Activated CD8-positive, alpha-beta memory T cell treated with anti-CD3 and anti-CD28 coated beads for 36 hours (primary cell): ENCODE results near the gene GRK6. TPM values are rescaled to one million over a fixed set of nuclear protein-coding genes. Genes with fewer than 3 reads are reported as not detected.

Source experiments
- CTCF ChIA-PET: fragments of 350-600 bp; sonication (Branson Sonifier 250); formaldehyde crosslinking; loops from one replicate; lab custom pipeline; 2021; ENCODE audit warnings: antibody characterized with exemption; lab: Charles Lee
- POLR2A ChIA-PET: fragments of 350-600 bp; sonication (Branson Sonifier 250); formaldehyde crosslinking; loops from one replicate; lab custom pipeline; 2021; ENCODE audit warnings: antibody characterized with exemption; lab: Charles Lee
- total RNA-seq, 2 experiments: library from RNA; stranded (reverse); gene quantifications; one replicate each; pipeline ENCODE4 v1.2.3, GENCODE V29; 2021

The GRK6 gene
- 100 to 1,000 TPM; 179 to 180 TPM for total RNA-seq

- ChIA-PET CTCF (interaction anchor here (0.6 to 14.3 kb wide), 8 partner anchors 10 to 313 kb away, joined by 3 to 145 read pairs (median 8); partner anchors contain the start of genes F12 and PFN3), POLR2A (interaction anchor here (0.6 to 10.3 kb wide), 11 partner anchors 11 to 71 kb away, joined by 3 to 226 read pairs (median 5); partner anchors contain the start of genes PDLIM7 and PRR7)
Observed at GRCh38 chr5:177426566-177427210, at the start of gene GRK6. TSS of gene GRK6 (plus strand) at chr5:177426676. CDS start at chr5:177426846, 170 bp downstream.

DNA sequence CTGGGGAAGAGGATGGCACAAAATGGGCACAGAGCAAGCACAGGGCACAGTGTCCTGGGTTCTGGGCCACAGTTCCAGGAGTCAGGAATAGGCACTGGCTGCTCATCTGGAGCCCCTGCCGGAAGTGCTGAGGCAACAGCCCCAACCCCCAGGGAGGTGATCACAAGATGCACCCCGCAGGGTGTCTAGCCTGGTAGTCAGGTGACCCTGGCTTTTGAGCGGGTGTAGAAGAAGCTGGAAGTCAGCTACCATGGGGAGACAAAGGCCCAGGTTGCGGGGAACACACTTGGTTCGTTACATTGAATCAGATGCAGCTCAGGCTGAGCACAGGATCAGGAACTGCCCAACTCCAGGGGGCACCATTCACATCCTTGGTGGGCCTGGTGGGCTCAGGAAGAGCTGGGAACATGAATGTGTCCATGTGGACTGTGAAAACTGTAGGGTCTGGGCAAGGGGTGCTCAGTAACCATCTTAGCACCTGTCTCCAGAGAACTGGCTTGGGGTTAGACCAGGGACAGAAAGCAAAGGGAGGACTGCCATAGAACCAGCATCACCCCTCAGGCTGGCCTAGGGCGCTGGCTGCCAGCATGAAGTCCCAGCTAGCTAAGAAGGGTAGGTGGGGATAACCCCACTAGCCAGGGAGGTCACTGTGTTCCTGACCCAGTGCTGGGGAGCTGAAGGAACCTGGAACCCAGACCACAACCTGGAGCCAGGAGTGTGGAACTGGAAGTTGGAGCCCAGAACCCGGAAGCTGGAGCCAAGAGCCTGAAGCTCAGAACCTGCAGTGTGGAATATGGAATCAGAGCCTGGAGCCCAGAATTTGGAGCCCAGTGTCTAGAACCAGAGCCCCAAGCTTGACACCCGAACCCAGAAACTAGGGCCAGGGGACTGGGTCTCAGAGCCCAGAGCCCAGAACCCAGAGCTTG, 48.4 kb upstream of the GRK6 start:
- ChIA-PET CTCF (interaction anchor here (0.6 to 4.5 kb wide), 9 partner anchors 8 to 109 kb away, joined by 3 to 36 read pairs (median 5); partner anchors contain the start of gene RGS14), POLR2A (interaction anchor here (0.7 to 2.1 kb wide), 4 partner anchors 11 to 102 kb away, joined by 3 to 9 read pairs (median 3); partner anchors contain the start of gene GRK6)

DNA sequence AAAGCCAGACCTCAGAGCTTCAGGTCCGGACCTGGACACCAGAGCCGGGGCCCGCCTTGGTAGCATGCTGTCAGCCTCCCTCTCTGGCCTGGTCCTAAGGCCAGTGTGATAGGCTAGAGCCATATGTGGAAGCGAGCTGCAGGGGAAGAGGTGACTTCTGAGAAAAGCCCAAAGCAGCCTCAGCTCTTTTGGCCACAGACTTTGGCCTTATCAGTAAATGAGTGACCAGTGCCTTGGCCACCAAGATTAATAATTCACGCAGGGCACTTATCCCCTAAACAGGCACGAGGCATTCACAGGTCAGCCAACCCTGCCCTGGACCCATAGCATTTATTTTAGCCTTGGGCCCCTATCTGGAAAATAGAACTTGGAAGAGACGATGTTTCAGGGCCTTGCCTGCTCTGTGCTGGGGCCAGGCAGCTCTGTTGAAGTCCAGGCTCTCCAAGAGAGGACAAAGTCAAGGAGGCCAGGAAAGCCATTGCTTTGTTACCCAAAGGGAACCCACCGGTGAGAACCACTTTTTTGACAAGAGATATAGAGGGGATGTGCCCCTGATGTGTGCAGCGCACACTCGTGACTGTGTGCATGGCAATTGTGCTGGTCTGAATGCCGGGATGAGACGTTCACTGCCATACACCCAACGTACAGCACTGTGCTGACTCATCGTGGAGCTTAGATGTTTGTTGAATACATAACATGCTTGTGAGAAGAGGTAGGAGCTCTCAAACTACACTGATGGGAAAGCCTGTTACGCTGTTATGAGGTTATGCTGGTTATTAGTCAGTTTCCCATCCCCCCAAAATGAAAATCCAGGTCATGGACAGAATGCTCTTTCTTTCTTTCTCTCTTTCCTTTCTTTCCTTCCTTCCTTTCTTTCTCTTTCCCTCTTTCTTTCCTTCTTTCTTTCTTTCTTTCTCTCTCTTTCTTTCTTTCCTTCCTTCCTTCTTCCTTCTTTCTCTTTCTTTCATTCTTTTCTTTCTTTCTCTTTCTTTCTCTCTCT, 47.3 kb upstream of the GRK6 start:
- ChIA-PET CTCF (interaction anchor here (0.8 to 4.5 kb wide), 11 partner anchors 9 to 93 kb away, joined by 3 to 36 read pairs (median 4); partner anchors contain the start of gene RGS14), POLR2A (interaction anchor here (0.7 to 2.1 kb wide), 5 partner anchors 10 to 101 kb away, joined by 3 to 9 read pairs (median 3); partner anchors contain the start of gene GRK6)

DNA sequence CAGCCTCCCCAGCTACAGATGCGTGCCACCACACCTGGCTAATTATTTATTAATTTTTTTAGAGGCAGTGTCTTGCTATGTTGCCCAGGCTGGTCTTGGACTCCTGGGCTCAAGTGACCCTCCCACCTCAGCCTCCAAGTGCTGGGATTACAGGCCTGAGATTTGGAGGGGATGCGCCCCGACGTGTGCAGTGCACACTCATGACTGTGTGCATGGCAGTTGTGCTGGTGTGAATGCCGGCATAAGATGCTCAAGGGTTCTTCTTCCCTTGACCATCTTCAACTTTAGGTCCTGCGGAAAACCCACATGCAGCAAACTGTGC, 45.7 kb upstream of the GRK6 start:
- POLR2A ChIA-PET = no interaction called here

DNA sequence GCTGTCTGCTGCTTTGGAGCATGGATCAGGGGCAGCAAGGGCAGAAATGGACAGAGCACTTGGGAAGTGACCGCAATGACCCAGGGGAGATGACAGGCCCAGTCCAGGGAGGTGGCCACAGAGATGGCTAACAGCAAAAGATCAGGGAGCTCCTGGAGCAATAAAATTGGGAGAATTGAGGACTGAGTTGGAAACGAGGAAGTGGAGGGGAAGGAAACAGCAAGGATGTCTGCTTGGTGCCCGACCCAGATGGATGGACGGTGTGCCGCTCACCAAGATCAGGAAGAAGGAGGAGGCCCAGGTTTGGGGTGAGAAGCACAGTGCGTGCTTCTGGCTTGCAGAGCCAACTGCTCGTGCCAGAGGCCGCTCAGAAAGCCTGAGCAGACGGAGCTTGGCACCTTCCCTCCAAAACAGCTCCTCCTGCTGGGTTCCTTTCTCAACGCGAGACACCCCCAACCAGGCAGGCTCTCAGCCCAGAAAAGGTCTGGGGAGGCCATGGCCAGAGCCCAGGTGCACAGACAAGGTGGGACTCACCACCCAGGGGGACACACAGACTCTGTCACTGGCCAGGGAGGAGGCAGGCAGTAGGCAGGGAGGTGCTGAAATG, 44.0 kb upstream of the GRK6 start:
- ChIA-PET CTCF (interaction anchor here (1.0 to 13.7 kb wide), 4 partner anchors 11 to 26 kb away, joined by 3 to 132 read pairs (median 4); partner anchors contain the start of gene RGS14), POLR2A (interaction anchor here (0.6 kb wide), 1 partner anchor 9 kb away, joined by 5 read pairs; no protein-coding TSS in a partner anchor)

More for the DNA sequence above, 45.7 kb upstream of the GRK6 start:
- CTCF ChIA-PET = interaction anchor here (4.5 kb wide), 1 partner anchor 9 kb away, joined by 36 read pairs; no protein-coding TSS in a partner anchor

- ChIA-PET CTCF (interaction anchor here (1.0 to 13.7 kb wide), 5 partner anchors 12 to 72 kb away, joined by 3 to 132 read pairs (median 3); partner anchors contain the start of gene RGS14), POLR2A (interaction anchor here (0.6 kb wide), 1 partner anchor 10 kb away, joined by 5 read pairs; no protein-coding TSS in a partner anchor)
Observed at GRCh38 chr5:177383181-177383580, 43.3 kb upstream of the GRK6 start.

DNA sequence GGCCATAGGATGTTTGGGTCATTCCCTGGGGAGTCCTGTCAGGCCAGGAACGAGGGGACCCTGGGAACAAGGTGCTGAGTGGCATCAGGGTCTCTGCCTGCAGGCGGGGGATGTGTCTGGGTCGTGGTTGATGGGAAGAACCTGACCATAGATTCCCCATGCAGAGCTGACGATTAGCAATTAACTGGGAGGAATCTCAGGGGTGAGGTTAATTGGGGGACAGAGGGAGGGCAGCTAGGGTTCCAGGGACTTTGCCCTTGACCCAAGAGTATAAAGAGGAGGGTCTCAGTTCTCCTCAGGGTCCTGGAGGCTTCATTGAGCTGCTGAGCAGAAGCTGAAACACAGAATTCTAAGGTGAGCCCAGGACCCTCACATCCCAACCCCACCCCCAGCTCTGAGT, 42.3 kb upstream of the GRK6 start, which contains the start of gene SLC34A1:
SLC34A1 (plus strand) TSS at position 301 of the 400 bp plus-strand sequence. CDS start 1,308 bp downstream, outside the sequence.
- POLR2A ChIA-PET = no interaction called here

DNA sequence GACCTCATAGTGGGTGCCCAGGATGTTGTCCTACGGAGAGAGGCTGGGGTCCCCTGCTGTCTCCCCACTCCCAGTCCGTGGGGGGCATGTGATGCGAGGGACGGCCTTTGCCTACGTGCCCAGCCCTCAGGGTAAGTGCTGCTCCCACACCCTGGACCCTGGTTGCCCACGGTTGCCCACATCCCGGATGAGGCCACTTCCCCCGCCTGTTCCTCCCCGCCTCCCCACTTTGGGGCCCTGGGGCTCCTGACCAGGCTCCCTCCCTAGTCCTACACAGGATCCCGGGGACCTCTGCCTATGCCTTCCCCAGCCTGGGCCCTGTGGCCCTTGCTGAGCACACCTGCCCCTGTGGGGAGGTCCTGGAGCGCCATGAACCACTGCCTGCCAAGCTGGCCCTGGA, 40.8 kb upstream of the GRK6 start:
- POLR2A ChIA-PET = no interaction called here
- CTCF ChIA-PET = interaction anchor here (0.6 to 13.7 kb wide), 5 partner anchors 14 to 116 kb away, joined by 3 to 203 read pairs (median 122); partner anchors contain the start of genes PFN3 and PRR7

More for the DNA sequence above, 42.3 kb upstream of the GRK6 start, which contains the start of gene SLC34A1:
- CTCF ChIA-PET = interaction anchor here (0.8 to 13.7 kb wide), 5 partner anchors 13 to 92 kb away, joined by 3 to 132 read pairs (median 3); no protein-coding TSS in a partner anchor

- POLR2A ChIA-PET = interaction anchor here (0.6 kb wide), 1 partner anchor 107 kb away, joined by 3 read pairs; no protein-coding TSS in a partner anchor
- CTCF ChIA-PET = interaction anchor here (1.8 to 13.7 kb wide), 4 partner anchors 15 to 115 kb away, joined by 4 to 203 read pairs (median 127); partner anchors contain the start of genes PFN3 and PRR7
Observed at GRCh38 chr5:177386542-177386941, 39.9 kb upstream of the GRK6 start.

DNA sequence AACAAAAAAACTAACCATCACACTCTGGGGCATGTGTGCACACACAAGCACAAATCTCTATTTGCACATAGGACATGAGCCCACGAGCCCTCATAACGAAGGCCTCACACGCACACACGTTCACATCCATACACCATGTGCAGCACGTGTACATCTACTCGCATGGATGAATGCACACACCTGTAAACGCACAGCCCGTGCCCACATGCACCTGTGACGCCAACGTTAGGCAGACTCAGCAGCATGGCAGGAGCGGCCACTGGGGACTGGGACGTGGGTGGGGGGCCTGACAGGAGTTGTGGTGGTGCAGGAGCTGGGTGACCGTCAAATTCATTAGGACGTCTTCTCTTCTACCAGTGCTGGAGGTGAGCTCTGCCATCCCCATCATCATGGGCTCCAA, 39.1 kb upstream of the GRK6 start:
- POLR2A ChIA-PET = no interaction called here
- CTCF ChIA-PET = interaction anchor here (1.8 to 13.7 kb wide), 4 partner anchors 16 to 114 kb away, joined by 4 to 203 read pairs (median 127); partner anchors contain the start of genes PFN3 and PRR7

GRCh38 chr5:177388521-177389052, 37.9 kb upstream of the GRK6 start:
- POLR2A ChIA-PET = interaction anchor here (0.5 to 2.5 kb wide), 14 partner anchors 10 to 85 kb away, joined by 3 to 21 read pairs (median 5); partner anchors contain the start of genes LMAN2, PRELID1 and RAB24
- CTCF ChIA-PET = interaction anchor here (1.1 to 13.7 kb wide), 12 partner anchors 9 to 109 kb away, joined by 3 to 203 read pairs (median 22); partner anchors contain the start of genes GRK6, PDLIM7, PFN3 and PRR7

DNA sequence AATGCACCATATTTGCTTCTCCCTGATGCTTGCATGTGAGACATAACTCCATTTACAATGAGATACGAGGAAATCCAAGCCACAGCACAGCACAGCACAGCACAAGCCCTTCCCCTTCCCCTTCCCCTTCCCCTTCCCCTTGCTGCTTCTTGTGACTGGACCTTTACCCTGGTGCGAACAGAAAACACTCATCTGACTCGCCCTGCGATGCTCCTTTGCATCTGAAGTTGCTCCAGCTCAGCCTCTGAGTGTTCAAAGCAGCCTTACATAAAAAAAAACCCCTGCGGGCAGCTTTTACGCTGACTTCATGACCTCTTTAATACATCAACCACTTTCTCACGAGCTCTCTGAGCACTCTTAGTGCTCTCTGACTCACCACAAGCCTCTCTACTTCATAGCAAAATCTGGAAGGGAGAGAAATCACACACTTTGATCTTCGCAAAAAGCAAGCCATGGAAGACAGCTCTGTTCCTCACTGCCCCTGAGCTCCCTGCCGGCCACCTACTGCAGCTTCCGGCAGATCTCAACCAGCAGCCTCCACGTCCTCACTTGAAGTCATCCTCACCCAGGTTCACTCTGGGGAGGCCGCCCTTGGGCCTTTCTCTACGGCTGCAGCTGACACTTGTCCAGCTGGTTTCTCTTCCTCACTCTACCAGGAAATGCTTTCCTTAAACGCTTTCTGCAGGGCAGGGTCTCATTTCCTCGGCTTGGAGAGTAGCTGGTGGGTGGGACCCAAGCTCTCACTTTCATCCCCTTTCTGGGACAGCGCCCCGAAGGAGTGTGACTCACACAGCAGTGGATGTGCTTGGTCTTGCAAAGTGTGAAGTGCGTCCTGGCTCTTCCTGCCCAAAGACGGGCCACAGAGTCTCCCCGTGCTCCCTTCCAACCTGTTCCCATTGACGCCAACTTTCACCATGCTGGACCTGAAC, 37.0 kb upstream of the GRK6 start:
- ChIA-PET CTCF (interaction anchor here (0.8 to 13.7 kb wide), 24 partner anchors 10 to 275 kb away, joined by 3 to 203 read pairs (median 10); partner anchors contain the start of genes GRK6, PDLIM7, PFN3 and PRR7), POLR2A (interaction anchor here (0.5 to 2.7 kb wide), 20 partner anchors 11 to 86 kb away, joined by 3 to 21 read pairs (median 5); partner anchors contain the start of genes GRK6, LMAN2, PRELID1 and PRR7)

DNA sequence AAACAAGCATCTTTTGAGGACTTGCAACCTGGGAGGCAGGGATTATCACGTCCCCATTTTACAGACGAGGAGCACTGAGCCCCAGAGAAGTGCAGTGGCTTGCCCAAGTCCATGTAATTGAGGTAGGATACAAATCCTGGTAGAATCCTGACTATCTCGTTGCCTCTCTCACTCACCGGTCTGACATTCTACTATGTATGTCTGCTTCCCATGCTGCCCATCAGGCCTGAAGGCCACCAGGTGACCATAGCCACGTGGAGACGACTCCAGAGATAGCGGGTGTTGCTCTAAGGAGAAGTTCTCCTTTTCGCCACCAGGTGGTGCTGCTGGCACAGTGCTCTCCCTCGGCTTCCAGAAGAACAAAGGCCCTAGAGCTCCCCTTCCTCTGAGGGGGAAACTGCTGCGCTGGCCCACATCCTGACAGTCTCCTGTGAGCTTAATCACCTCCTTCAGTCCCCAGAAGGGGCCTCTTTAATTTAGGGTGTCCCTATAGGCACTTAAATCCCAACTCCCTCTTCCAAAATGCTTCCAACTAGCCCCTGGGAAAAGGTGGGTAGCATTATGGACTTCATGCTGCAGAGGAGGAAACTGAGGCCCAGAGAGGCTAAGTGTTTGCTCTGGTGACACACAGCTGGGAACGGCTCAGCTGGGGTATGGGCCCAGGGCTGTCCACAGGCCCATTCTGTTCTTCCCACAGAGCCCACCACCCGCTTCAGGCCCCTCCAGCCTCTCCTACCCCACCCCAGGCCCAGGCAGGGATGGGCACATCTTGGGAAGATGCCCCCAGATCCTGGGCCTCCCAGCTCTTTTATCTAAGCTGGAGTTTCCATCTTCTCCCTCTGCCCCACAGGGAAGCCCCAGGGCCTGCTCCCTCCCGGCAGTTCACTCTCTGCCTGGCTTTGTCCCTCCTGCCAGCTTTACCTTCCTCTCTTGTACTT, 35.8 kb upstream of the GRK6 start:
- POLR2A ChIA-PET = interaction anchor here (1.2 to 2.7 kb wide), 7 partner anchors 12 to 64 kb away, joined by 5 to 21 read pairs (median 9); partner anchors contain the start of gene PRR7

GRCh38 chr5:177392765-177393164, 33.7 kb upstream of the GRK6 start:
- CTCF ChIA-PET = interaction anchor here (1.0 to 13.7 kb wide), 5 partner anchors 11 to 60 kb away, joined by 4 to 203 read pairs (median 122); partner anchors contain the start of genes PFN3 and PRR7
- POLR2A ChIA-PET = no interaction called here

More for the DNA sequence above, 35.8 kb upstream of the GRK6 start:
- CTCF ChIA-PET = interaction anchor here (0.6 to 13.7 kb wide), 32 partner anchors 11 to 276 kb away, joined by 3 to 203 read pairs (median 5); partner anchors contain the start of genes F12, GRK6, PDLIM7 and PFN3
